GM10248 (cell line): ENCODE measurements around the gene ARID3C.

Source experiments
- CTCF ChIA-PET: fragments of 300-600 bp; sonication (Branson Sonifier 250); formaldehyde crosslinking; extraction: SDS; loops from one replicate; lab custom pipeline; 2021; ENCODE audit warnings: antibody characterized with exemption; lab: Yijun Ruan, JAX
- POLR2A ChIA-PET: fragments of 350-650 bp; sonication (Branson Sonifier 250); formaldehyde crosslinking; extraction: SDS; loops from one replicate; lab custom pipeline; 2020; ENCODE audit warnings: antibody characterized with exemption; lab: Yijun Ruan, JAX
- DNase-seq: peaks from one replicate; pipeline ENCODE4 v3.0.0; 2012; ENCODE audit errors: extremely low spot score
- TF ChIP-seq, protein P1 (sequence below): IDR thresholded peaks from 2 replicates; pipeline ENCODE4 v1.5.1; 2012; ENCODE audit warnings: mild to moderate bottlenecking, low read depth; ENCODE audit errors: extremely low read depth, missing control alignments, control extremely low read depth

Gene ARID3C

DNA sequence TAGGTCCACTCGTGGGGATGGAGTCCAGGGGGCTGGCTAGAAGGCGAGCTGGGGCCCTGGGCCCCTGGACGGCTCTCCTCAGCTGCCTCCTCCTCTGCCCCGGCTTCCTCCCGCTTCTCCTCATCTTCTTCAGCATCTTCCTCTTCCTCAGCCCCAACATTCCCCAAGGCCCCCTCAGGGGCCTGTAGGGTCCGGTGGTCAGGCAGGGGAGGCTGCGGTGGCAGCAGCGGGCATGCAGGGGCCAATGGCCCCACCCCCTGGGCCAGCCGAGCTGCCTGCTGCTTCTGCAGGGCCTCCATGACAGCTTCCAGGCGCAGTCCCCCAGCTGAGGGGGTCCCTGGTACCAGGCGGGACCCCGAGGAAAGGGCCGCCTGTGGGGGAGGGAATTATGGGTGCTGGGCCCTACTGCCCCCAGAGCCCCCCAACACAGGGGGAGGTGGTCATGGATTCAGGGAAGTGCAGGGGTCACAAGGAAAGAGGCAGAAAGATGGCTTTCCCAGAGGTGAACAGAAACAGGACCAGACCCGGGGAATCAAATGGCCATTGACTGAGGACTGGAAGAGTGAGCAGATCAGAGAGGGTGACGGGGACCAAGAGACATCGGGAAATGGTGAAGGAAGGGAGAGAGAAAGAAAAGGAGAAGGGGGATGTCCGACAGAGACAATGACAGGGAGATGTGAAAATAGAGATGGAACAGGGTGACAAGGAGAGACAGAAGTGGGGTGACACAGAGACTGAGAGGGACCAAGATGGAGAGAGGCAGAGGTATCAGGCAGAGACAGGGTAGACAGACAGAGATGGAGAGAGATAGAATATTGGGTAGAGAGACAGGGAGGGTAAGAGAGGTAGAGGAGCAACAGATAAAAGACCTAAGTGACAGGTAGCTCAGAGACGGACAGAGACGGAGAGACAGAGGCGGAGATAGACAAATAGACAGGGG is 880 bp downstream of the ARID3C start:
- TF ChIP-seq, protein P1, sequence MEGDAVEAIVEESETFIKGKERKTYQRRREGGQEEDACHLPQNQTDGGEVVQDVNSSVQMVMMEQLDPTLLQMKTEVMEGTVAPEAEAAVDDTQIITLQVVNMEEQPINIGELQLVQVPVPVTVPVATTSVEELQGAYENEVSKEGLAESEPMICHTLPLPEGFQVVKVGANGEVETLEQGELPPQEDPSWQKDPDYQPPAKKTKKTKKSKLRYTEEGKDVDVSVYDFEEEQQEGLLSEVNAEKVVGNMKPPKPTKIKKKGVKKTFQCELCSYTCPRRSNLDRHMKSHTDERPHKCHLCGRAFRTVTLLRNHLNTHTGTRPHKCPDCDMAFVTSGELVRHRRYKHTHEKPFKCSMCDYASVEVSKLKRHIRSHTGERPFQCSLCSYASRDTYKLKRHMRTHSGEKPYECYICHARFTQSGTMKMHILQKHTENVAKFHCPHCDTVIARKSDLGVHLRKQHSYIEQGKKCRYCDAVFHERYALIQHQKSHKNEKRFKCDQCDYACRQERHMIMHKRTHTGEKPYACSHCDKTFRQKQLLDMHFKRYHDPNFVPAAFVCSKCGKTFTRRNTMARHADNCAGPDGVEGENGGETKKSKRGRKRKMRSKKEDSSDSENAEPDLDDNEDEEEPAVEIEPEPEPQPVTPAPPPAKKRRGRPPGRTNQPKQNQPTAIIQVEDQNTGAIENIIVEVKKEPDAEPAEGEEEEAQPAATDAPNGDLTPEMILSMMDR = no peak
- no peak for DNase-seq
- ChIA-PET POLR2A (no interaction called here), CTCF (interaction anchor here (1.4 to 12.1 kb wide), 4 partner anchors 8 to 80 kb away, joined by 4 to 328 read pairs (median 7); partner anchors contain the start of genes DCTN3, RPP25L and SIGMAR1)

DNA sequence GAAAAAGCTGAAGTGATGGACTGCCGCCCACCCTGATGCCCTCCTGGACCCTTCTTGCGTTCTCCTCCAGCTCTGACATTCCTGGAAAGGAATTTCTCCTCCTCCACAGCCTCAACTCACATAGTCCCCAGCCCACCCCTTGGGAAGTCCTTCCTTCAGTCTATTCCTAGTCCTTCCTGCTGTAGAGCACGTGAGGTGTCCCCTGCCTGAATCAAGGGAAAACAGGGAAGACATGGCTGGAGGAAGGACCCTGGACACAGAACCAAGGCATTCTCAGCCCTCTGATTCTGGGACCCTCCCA is 3.7 kb downstream of the ARID3C start:
- CTCF ChIA-PET = interaction anchor here (0.8 to 2.3 kb wide), 8 partner anchors 10 to 221 kb away, joined by 3 to 32 read pairs (median 6); partner anchors contain the start of gene SIGMAR1
- TF ChIP-seq, protein P1 = no peak
- DNase-seq = no peak
- POLR2A ChIA-PET = no interaction called here

DNA sequence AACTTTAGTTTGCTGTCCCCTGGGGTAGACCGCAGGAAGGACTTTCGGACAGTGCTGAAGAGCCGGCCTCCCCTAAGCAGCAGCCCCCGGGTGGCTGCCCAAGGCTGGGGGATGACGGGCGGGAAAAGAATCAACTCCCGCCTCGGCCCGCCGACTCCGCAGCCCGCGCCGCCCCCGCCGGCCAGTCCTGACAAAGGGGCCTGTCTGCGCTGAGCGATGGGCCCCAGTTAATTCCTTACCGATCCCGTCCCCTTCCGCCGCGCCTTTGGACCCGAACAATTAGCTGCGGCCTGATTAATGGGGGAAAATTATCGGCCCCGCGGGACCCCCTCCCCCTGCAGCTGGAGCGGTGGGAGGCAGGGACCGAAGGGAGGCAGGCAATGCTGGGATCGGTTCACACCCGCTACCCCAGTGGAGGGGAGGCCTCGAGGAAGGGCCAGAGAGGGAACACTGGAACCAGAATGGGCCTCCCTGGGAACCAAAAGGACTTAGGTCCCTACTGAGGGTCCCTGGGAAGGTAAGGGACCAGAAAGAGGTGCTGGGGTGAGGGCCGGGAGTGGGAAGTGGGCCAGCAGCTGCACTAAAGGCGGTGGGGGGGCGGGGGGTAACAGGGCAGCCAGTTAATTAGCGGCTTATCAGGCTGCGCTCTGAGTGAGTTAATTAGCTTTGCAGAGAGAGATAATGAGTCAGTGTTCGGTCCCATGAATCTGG is 4.2 kb downstream of the ARID3C start:
- TF ChIP-seq, protein P1 = no peak
- POLR2A ChIA-PET = no interaction called here
- DNase-seq = no peak
- CTCF ChIA-PET = interaction anchor here (1.3 to 2.3 kb wide), 7 partner anchors 10 to 221 kb away, joined by 3 to 32 read pairs (median 6); partner anchors contain the start of gene SIGMAR1

DNA sequence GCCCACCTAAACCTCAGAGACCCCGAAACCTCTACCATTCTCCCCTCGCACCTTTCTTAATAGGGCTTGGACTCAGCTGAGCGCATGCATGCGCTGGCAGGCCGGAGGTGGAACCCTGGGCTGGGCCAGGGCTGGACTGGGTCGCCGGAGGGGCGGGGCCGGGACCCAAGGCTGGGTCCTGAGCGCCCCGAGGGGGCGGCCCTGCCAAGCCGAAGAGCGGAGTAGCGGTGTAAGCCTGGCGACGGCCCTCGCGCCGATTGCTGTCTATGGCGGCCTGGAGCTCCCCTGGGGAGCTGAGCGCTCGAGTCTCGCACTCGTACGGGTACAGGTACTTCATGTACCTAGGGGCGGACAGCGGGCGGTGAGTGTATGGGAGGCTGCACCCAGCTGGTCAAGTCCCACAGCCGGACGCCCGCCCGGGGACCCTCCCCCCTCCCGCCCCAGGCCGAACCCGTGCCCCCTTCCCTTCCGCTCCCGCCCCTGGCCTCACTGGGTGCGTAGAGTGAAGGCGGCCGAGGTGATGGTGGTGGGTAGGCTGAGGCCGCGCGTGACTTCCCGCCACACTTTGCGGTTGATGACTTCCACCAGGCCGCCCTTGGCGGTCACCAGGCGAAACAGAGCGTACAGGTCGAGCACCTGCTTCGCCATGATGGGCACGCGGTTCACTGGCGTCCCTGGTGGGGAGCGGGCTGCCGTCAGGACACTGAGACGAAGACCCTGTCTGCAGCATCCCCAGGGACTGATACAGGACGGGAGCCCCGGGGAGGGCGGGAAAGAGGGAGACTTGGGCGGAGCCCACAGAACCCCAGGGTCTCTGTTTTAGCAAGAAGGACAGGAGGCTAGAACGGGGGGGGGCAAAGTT is 5.3 kb downstream of the ARID3C start:
- ChIA-PET POLR2A (no interaction called here), CTCF (interaction anchor here (1.0 to 4.9 kb wide), 5 partner anchors 10 to 220 kb away, joined by 3 to 100 read pairs (median 4); partner anchors contain the start of gene SIGMAR1)
- DNase-seq = no peak
- TF ChIP-seq, protein P1 = no peak

DNA sequence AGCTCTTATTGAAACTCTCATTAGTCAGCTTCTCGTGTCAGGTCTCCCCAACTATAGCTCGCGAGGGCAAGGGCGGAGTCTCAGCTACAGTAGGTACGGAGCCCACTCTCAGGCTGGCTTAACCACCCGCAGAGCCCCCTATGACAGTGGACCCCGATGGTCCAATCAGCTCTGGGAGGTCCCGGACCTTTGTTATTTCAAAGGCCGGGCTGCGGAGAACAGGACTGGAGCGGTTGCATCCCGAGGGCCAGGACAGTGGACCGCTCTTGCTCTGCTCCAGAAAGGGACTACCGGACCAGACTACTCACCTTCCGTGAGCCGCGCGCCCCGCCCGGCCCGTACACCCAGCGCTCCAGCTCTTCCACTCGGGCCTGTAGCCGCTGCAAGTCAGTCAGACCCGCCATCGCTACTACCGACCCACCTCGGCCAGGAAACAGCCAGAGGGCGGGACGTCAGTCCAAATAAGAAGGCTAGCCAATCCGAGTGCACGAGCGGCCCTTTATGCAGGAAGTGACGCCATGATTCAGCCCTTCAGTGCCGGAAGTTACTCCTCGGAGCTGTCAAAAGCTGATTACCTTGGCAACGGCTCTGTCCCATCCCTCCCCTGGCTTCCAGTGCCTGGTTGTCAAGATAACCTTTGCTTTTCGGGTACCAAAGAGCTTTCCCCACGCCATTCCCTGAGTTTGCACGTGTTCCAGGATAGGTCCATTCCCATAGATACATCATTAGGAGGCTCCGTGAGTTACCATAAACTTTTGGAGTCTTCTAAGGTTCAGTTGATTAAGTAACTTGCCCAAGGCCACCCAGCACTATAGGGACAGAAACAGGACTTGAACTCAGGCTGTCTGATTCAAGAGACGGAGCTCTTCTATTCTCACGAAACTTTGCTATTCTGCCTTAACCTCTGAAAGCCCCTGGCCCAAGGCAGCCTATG is 8.5 kb downstream of the ARID3C start, which contains the start of gene DCTN3:
Gene DCTN3 (minus strand): TSS at position 435 of the 934 bp plus-strand sequence. CDS start 31 bp downstream, at position 404.
- CTCF ChIA-PET = interaction anchor here (1.0 to 4.9 kb wide), 13 partner anchors 8 to 241 kb away, joined by 3 to 100 read pairs (median 4); partner anchors contain the start of genes ARID3C, GALT, RPP25L and SIGMAR1
- peak; percentile 97 for DNase-seq
- POLR2A ChIA-PET = interaction anchor here (0.5 to 1.4 kb wide), 2 partner anchors 14 to 1330 kb away, joined by 3 to 4 read pairs; partner anchors contain the start of gene NFX1
- TF ChIP-seq, protein P1 = no peak
